ENCODE measurements around the gene COASY.

- TF ChIP-seq CTCF (IDR thresholded peaks at IDR 0.05): no peak
- TF ChIP-seq POLR2AphosphoS5 (IDR thresholded peaks at IDR 0.05): no peak
Observed at GRCh38 chr17:42563543-42563942, 1.6 kb downstream of the COASY start.

Data from prostate gland (tissue), 2 donors.